Breast epithelium (tissue), 4 donors: Measurements from ENCODE around the gene FCGR2B. TPM values are rescaled to one million over a fixed set of nuclear protein-coding genes. Genes with fewer than 3 reads are reported as not detected.

Experiments used
- DNase-seq, 2 donors: peaks; one replicate each; pipeline ENCODE4 v3.0.0-alpha.2; 2019; ENCODE audit warnings: low spot score in 2 of 2
- H3K27ac ChIP-seq, 2 donors: fragments of 200-600 bp; sonication (generic) in 1 of 2; one replicate each; pipeline ENCODE4 v1.5.1; 2016 to 2019; ENCODE audit warnings: mild to moderate bottlenecking in 1 of 2
- H3K27me3 ChIP-seq, 2 donors: fragments of 200-600 bp; sonication (generic) in 1 of 2; one replicate each; pipeline versions ENCODE4 v1.5.1 to v1.6.0; 2017 to 2019; ENCODE audit warnings: control low read depth in 1 of 2, mild to moderate bottlenecking in 1 of 2
- H3K36me3 ChIP-seq: fragments of 200-600 bp; one replicate; pipeline ENCODE4 v1.5.1; 2019
- H3K4me1 ChIP-seq, 2 donors: fragments of 200-600 bp; sonication (generic); one replicate each; pipeline ENCODE4 v1.5.1; 2016 to 2019; ENCODE audit warnings: control low read depth in 1 of 2
- H3K4me3 ChIP-seq, 3 donors: fragments of 200-600 bp; sonication (generic); 1 replicate in 2 of 3; 2 replicates in 1 of 3; pipeline ENCODE4 v1.5.1; 2016 to 2019; ENCODE audit warnings: mild to moderate bottlenecking in 3 of 3, moderate library complexity in 2 of 3
- H3K9me3 ChIP-seq, 2 donors: fragments of 200-600 bp; sonication (generic) in 1 of 2; one replicate each; pipeline ENCODE4 v1.5.1; 2016 to 2019; ENCODE audit warnings: control low read depth in 1 of 2
- CTCF ChIP-seq, 3 donors: fragments of 450-650 bp; IDR thresholded peaks; one replicate each; pipeline ENCODE4 v1.5.1; 2016 to 2017; ENCODE audit warnings: antibody characterized with exemption in 3 of 3, mild to moderate bottlenecking in 3 of 3, moderate library complexity in 3 of 3
- POLR2A ChIP-seq: fragments of 450-650 bp; IDR thresholded peaks from one replicate; pipeline ENCODE4 v1.6.1; 2016; ENCODE audit warnings: antibody characterized with exemption, mild to moderate bottlenecking, moderate library complexity
- POLR2AphosphoS5 ChIP-seq, 3 donors: sonication (generic); formaldehyde crosslinking; IDR thresholded peaks; one replicate each; pipeline ENCODE4 v1.6.1; 2017; ENCODE audit warnings: antibody characterized with exemption in 3 of 3
- intact Hi-C: fragments of 100-400 bp; cut with DNase I; formaldehyde crosslinking; loops from one replicate; pipeline ENCODE4 v1.15.1; 2023; ENCODE audit warnings: low total_unique reads
- total RNA-seq, 3 donors: library from RNA; depleted of rRNA; stranded (reverse); fragments of >200 nt; gene quantifications; one replicate each; pipeline ENCODE4 v1.1.0, GENCODE V29; 2016

Gene FCGR2B
- total RNA-seq, 3 donors from 2014 or later, result 5.6 to 124 (median 40.0) TPM

- no peaks in the 10 kb centered on the region for H3K36me3 ChIP-seq
- no peak for TF ChIP-seq POLR2A
- TF ChIP-seq CTCF (IDR thresholded peaks at IDR 0.05), result no peak
- TF ChIP-seq POLR2AphosphoS5 (IDR thresholded peaks at IDR 0.05), result no peak
- intact Hi-C loops, result no loop called here
- H3K4me3 ChIP-seq, result no peak within 1 kb of the TSS
- no peak within 1 kb of the TSS for H3K27ac ChIP-seq
- no peak for DNase-seq
- no peaks in the 10 kb centered on the region for H3K27me3 ChIP-seq
- no peaks in the 10 kb centered on the region for H3K9me3 ChIP-seq
- no peaks in the 10 kb centered on the region for H3K4me1 ChIP-seq
These were observed 43.8 kb downstream of the FCGR2B start, which contains the start of gene FCRLA for GRCh38 chr1:161706482-161707347. Gene FCRLA, plus strand, starts transcription at chr1:161707229. Its CDS starts 36 bp downstream, at chr1:161707265.

GRCh38 chr1:161707503-161707902 lies 44.6 kb downstream of the FCGR2B start:
- no peak for TF ChIP-seq POLR2AphosphoS5 (IDR thresholded peaks at IDR 0.05)
- TF ChIP-seq CTCF (IDR thresholded peaks at IDR 0.05), result no peak
- no peak for TF ChIP-seq POLR2A
- Histone ChIP-seq H3K4me3 (no peak overlapping the region), H3K36me3 (no peaks in the 10 kb centered on the region), H3K27ac (no peak overlapping the region), H3K4me1 (no peaks in the 10 kb centered on the region), H3K9me3 (no peaks in the 10 kb centered on the region), H3K27me3 (no peaks in the 10 kb centered on the region)
- intact Hi-C loops, result no loop called here
- no peak for DNase-seq

- Histone ChIP-seq H3K36me3 (no peaks in the 10 kb centered on the region), H3K9me3 (no peaks in the 10 kb centered on the region), H3K4me3 (no peak overlapping the region), H3K27ac (no peak overlapping the region), H3K27me3 (no peaks in the 10 kb centered on the region), H3K4me1 (no peaks in the 10 kb centered on the region)
- DNase-seq, result no peak
- TF ChIP-seq POLR2A (no peak), POLR2AphosphoS5 (IDR thresholded peaks at IDR 0.05) (no peak), CTCF (IDR thresholded peaks at IDR 0.05) (no peak)
- intact Hi-C loops, result no loop called here
These were observed 46.4 kb downstream of the FCGR2B start for GRCh38 chr1:161709373-161709772.

- Histone ChIP-seq H3K4me1 (no peaks in the 10 kb centered on the region), H3K36me3 (no peaks in the 10 kb centered on the region), H3K4me3 (no peak overlapping the region), H3K27me3 (no peaks in the 10 kb centered on the region), H3K9me3 (no peaks in the 10 kb centered on the region), H3K27ac (no peak overlapping the region)
- intact Hi-C loops, result no loop called here
- DNase-seq, result no peak
- no peak for TF ChIP-seq POLR2A
- no peak for TF ChIP-seq POLR2AphosphoS5 (IDR thresholded peaks at IDR 0.05)
- no peak for TF ChIP-seq CTCF (IDR thresholded peaks at IDR 0.05)
These were observed 47.6 kb downstream of the FCGR2B start for GRCh38 chr1:161710560-161710959.

GRCh38 chr1:161718559-161719324 lies 55.8 kb downstream of the FCGR2B start:
- Histone ChIP-seq H3K27ac (no peak overlapping the region), H3K27me3 (no peaks in the 10 kb centered on the region), H3K36me3 (no peaks in the 10 kb centered on the region), H3K9me3 (no peaks in the 10 kb centered on the region), H3K4me1 (no peaks in the 10 kb centered on the region), H3K4me3 (no peak overlapping the region)
- no peak for DNase-seq
- intact Hi-C loops, result no loop called here
- TF ChIP-seq POLR2AphosphoS5 (IDR thresholded peaks at IDR 0.05), result no peak
- no peak for TF ChIP-seq POLR2A
- no peak for TF ChIP-seq CTCF (IDR thresholded peaks at IDR 0.05)
